HL-60 (cell line): ENCODE measurements around the gene ALDH1A1.

Source experiments
- POLR2AphosphoS5 ChIP-seq: IDR thresholded peaks from 2 replicates; pipeline ENCODE4 v1.6.1; 2012; ENCODE audit warnings: low read depth
- SPI1 ChIP-seq: IDR thresholded peaks from 2 replicates; pipeline ENCODE4 v1.6.1; 2012; ENCODE audit warnings: low read depth, mild to moderate bottlenecking, borderline replicate concordance
- TF ChIP-seq, protein P1 (sequence below): IDR thresholded peaks from one replicate; pipeline ENCODE4 v1.5.1; 2011; ENCODE audit warnings: low read length, control low read depth, inconsistent platforms; ENCODE audit not compliant: insufficient read depth

GRCh38 chr9:72947984-72948465 lies 4.8 kb downstream of the ALDH1A1 start:
- TF ChIP-seq, protein P1, sequence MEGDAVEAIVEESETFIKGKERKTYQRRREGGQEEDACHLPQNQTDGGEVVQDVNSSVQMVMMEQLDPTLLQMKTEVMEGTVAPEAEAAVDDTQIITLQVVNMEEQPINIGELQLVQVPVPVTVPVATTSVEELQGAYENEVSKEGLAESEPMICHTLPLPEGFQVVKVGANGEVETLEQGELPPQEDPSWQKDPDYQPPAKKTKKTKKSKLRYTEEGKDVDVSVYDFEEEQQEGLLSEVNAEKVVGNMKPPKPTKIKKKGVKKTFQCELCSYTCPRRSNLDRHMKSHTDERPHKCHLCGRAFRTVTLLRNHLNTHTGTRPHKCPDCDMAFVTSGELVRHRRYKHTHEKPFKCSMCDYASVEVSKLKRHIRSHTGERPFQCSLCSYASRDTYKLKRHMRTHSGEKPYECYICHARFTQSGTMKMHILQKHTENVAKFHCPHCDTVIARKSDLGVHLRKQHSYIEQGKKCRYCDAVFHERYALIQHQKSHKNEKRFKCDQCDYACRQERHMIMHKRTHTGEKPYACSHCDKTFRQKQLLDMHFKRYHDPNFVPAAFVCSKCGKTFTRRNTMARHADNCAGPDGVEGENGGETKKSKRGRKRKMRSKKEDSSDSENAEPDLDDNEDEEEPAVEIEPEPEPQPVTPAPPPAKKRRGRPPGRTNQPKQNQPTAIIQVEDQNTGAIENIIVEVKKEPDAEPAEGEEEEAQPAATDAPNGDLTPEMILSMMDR: no peak
- TF ChIP-seq POLR2AphosphoS5 (no peak), SPI1 (no peak)
